Karpas-422 (cell line): ENCODE measurements around the gene ACVR2A. TPM values are rescaled to one million over a fixed set of nuclear protein-coding genes. Genes with fewer than 3 reads are reported as not detected.

Source experiments
- DNase-seq: peaks from one replicate; pipeline ENCODE4 v3.0.0-alpha.2; 2015
- H2AFZ ChIP-seq: fragments of 200-600 bp; sonication (generic); 2 replicates; pipeline ENCODE4 v1.6.1; 2014; ENCODE audit warnings: antibody characterized with exemption, low read length, mixed read lengths
- H3K27ac ChIP-seq: fragments of 200-600 bp; sonication (generic); 2 replicates; pipeline ENCODE4 v1.5.1; 2014; ENCODE audit warnings: mild to moderate bottlenecking, low read length, moderate library complexity
- H3K27me3 ChIP-seq: fragments of 200-600 bp; sonication (generic); 2 replicates; pipeline ENCODE4 v1.6.1; 2014; ENCODE audit warnings: low read length, mixed read lengths
- H3K36me3 ChIP-seq: fragments of 200-600 bp; sonication (generic); 2 replicates; pipeline ENCODE4 v1.6.1; 2014; ENCODE audit warnings: low read length, mixed read lengths; ENCODE audit not compliant: insufficient read depth
- H3K4me1 ChIP-seq: fragments of 200-600 bp; sonication (generic); 2 replicates; pipeline ENCODE4 v1.6.1; 2014; ENCODE audit warnings: mild to moderate bottlenecking, low read length, mixed read lengths
- H3K4me2 ChIP-seq: fragments of 200-600 bp; sonication (generic); 2 replicates; pipeline ENCODE4 v1.6.1; 2014; ENCODE audit warnings: low read length, low read depth, mild to moderate bottlenecking; ENCODE audit not compliant: poor library complexity, severe bottlenecking
- H3K4me3 ChIP-seq: fragments of 200-600 bp; sonication (generic); 2 replicates; pipeline ENCODE4 v1.5.1; 2014; ENCODE audit warnings: mild to moderate bottlenecking, antibody characterized with exemption, low read length, mixed read lengths
- H3K79me2 ChIP-seq: fragments of 200-600 bp; sonication (generic); 2 replicates; pipeline ENCODE4 v1.6.1; 2014; ENCODE audit warnings: mild to moderate bottlenecking, low read length, mixed read lengths
- H3K9ac ChIP-seq: fragments of 200-600 bp; sonication (generic); 2 replicates; pipeline ENCODE4 v1.6.0; 2014; ENCODE audit warnings: low read length
- H3K9me2 ChIP-seq: fragments of 200-600 bp; sonication (generic), shearing (Covaris generic); replicated peaks from 2 replicates; pipeline ENCODE4 v1.6.0; 2014; ENCODE audit warnings: mild to moderate bottlenecking, low read length, moderate library complexity; ENCODE audit not compliant: insufficient read depth
- H3K9me3 ChIP-seq: fragments of 300-700, 200-600 bp; sonication (generic); 2 replicates; pipeline ENCODE4 v1.6.1; 2014; ENCODE audit warnings: low read length, mixed read lengths
- H4K20me1 ChIP-seq: fragments of 200-600 bp; sonication (generic); 2 replicates; pipeline ENCODE4 v1.6.1; 2014; ENCODE audit warnings: mild to moderate bottlenecking, antibody characterized with exemption, low read length, low read depth; ENCODE audit not compliant: insufficient read depth
- total RNA-seq: library from RNA; depleted of rRNA; stranded (reverse); fragments of >200 nt; shearing (Covaris generic); gene quantifications from 2 replicates; pipeline ENCODE4 v1.2.3, GENCODE V29; 2014; ENCODE audit warnings: low replicate concordance

The ACVR2A gene
- total RNA-seq, 1 experiment from 2014 or later, result 2.6 TPM

DNA sequence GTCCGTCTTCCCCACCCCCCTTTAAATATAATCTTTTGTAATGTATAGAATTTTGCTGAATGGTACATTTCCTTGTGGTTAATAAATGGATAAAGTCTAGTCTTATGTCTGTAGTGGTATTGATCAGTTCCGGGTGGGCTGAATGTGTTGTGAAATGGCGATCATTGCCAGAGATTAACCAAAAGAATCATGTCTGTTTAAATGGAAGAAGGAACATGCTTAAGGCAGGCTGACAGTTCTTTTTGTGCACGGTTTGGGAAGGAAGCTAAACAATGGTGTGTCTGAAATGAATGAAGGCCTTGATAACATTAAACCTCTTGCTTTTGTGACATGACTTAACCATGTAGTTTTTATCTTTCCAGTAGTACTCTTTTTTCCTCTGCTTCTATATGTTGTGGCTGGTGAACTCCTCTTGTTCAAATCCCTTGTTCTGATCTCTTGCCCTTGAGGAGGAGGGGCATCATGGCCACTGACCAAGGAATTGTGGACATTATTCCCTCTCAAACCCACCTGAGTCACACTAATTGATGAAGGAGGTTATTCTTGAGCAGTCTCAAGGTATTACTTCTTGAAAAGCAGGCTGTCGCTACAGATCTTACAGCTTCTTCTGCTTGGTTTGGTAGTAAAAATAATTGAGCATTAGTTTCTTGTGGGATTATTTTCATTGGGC lies 1.7 kb downstream of the ACVR2A start:
- no peaks in the 10 kb centered on the region for H3K9me3 ChIP-seq
- no peak overlapping the region for H2AFZ ChIP-seq
- DNase-seq, result no peak
- no peak overlapping the region for H3K9ac ChIP-seq
- no peaks in the 10 kb centered on the region for H3K79me2 ChIP-seq
- H3K36me3 ChIP-seq, result no peaks in the 10 kb centered on the region
- no peak overlapping the region for H3K27ac ChIP-seq
- peaks cover 26% of the 10 kb centered on the region for H4K20me1 ChIP-seq
- no peaks in the 10 kb centered on the region for H3K27me3 ChIP-seq
- no peaks in the 10 kb centered on the region for H3K9me2 ChIP-seq
- H3K4me3 ChIP-seq, result no peak overlapping the region
- H3K4me1 ChIP-seq, result peaks cover 23% of the 10 kb centered on the region
- peak overlapping the region; percentile 92 for H3K4me2 ChIP-seq

DNA sequence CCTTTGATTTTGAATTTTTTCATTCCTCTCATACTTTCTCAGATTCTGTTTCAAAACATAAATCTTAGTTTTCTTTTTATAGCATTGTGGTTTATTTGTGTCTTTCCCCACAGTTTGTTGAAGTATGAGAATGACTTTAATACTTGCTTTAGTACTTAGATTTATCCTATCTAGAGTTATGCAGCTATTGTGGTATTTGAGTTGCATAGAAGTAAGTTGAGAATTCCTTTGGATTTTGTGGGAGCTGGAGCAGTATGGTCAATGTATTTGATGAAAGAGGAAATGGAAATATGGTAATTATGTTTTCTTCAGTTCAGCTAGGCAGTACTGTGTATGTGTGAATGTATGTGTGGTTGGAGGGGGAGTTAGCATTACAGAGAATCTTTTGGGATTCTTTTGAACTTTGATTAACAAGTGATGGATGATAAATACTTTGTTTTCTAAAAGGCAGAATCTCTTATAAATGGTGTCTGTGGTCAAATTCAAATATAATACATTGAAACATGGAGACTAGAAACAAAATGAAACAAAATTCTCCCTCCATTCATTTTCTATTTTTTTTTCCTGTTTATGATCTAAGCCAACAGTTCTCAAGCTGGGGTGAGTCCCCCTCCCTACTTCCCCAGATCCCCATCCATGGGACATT lies 3.0 kb downstream of the ACVR2A start:
- Histone ChIP-seq H3K36me3 (no peaks in the 10 kb centered on the region), H3K9me2 (no peaks in the 10 kb centered on the region), H3K9me3 (no peaks in the 10 kb centered on the region), H4K20me1 (peaks cover 36% of the 10 kb centered on the region), H3K27me3 (no peaks in the 10 kb centered on the region), H3K4me2 (no peak overlapping the region), H3K27ac (no peak overlapping the region), H3K4me1 (peaks cover 23% of the 10 kb centered on the region), H2AFZ (no peak overlapping the region), H3K4me3 (no peak overlapping the region), H3K9ac (no peak overlapping the region), H3K79me2 (no peaks in the 10 kb centered on the region)
- DNase-seq, result no peak

DNA sequence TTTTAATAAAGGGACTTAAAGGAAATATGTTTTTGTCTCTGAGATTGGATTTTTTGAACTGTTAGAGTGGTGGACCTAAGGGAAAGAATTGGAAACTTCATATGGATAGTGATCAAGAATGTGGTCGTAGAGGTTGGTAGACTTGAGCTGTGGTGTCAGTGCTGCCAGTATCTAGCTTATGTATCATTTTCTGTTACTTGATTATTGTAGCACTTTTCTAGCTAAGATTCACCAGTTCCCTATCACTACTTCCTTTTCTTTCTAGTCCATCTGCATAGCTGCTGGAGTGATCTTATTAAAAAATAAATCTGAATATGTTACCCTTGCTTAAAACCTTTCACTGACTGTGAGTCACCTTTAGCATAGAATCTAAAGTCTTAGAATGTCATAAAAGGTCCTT lies 6.0 kb downstream of the ACVR2A start:
- H3K36me3 ChIP-seq, result no peaks in the 10 kb centered on the region
- no peaks in the 10 kb centered on the region for H3K9me2 ChIP-seq
- H3K4me1 ChIP-seq, result peaks cover 5% of the 10 kb centered on the region
- no peak overlapping the region for H3K4me3 ChIP-seq
- peaks cover 42% of the 10 kb centered on the region for H4K20me1 ChIP-seq
- H3K27me3 ChIP-seq, result no peaks in the 10 kb centered on the region
- no peaks in the 10 kb centered on the region for H3K9me3 ChIP-seq
- no peak overlapping the region for H3K4me2 ChIP-seq
- no peak overlapping the region for H3K9ac ChIP-seq
- H3K79me2 ChIP-seq, result no peaks in the 10 kb centered on the region
- no peak for DNase-seq
- H2AFZ ChIP-seq, result no peak overlapping the region
- H3K27ac ChIP-seq, result no peak overlapping the region

DNA sequence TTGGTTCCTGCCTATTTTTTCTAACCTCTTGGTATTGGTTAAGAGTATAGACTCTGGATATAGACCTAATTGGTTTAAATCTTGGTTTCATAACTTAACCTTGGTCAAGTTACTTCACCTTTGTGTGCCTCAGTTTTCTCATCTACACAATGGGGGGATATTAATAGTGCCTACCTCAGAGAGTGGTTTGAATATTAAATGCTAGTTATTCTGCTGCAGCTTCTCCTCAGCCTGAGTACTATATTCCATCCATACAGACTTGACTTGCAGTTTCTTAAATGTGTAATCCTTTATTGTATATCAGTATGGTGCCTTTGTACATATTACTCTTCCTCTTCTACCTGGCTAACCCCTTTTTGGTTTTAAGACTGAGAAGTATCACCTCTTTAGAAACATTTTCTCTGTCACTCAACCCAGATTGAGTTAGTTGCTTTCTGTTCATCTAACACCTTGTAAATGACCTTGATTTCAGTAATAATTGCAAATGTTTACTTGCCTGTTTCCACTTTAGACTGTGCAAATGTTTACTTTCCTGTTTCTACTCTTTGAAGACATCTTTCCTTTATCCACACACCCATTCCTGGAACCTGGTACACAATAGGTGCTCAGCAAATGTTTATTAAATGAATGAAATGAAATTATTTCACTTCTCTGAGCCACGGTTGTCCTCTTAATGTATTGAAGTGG lies 6.6 kb downstream of the ACVR2A start:
- Histone ChIP-seq H3K4me3 (no peak overlapping the region), H3K4me2 (no peak overlapping the region), H3K27me3 (no peaks in the 10 kb centered on the region), H3K9ac (no peak overlapping the region), H4K20me1 (peaks cover 42% of the 10 kb centered on the region), H3K79me2 (no peaks in the 10 kb centered on the region), H3K36me3 (no peaks in the 10 kb centered on the region), H3K9me2 (no peaks in the 10 kb centered on the region), H3K9me3 (no peaks in the 10 kb centered on the region), H3K27ac (no peak overlapping the region), H3K4me1 (no peaks in the 10 kb centered on the region; the same call in 1 of the 2 replicates), H2AFZ (no peak overlapping the region)
- DNase-seq, result no peak

DNA sequence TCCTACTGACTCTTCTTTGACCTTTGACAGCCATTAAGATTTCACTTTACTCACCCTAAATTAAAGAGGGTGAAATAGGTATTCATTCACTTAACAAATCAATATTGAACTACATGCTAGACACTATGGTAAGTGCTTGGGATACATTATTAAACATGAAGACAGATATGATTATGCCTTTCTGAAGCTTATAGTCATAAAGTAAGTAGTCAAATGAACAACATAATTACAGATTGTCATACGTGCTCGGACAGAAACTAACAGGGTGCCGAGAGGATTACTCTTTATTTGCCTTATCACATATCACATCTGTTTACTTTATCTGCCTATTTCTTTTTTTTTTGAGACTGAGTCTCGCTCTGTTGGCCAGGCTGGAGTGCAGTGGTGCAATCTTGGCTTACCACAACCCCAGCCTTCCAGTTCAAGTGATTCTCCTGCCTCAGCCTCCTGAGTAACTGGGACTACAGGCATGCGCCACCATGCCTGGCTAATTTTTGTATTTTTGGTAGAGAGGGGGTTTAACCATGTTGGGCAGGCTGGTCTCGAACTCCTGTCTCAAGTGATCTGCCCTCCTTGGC lies 9.8 kb downstream of the ACVR2A start:
- Histone ChIP-seq H3K4me3 (no peak overlapping the region), H3K9ac (no peak overlapping the region), H4K20me1 (peaks cover 48% of the 10 kb centered on the region), H3K4me1 (no peaks in the 10 kb centered on the region), H2AFZ (no peak overlapping the region), H3K27me3 (no peaks in the 10 kb centered on the region), H3K36me3 (no peaks in the 10 kb centered on the region), H3K79me2 (no peaks in the 10 kb centered on the region), H3K9me3 (no peaks in the 10 kb centered on the region), H3K4me2 (no peak overlapping the region), H3K27ac (no peak overlapping the region), H3K9me2 (no peaks in the 10 kb centered on the region)
- no peak for DNase-seq

DNA sequence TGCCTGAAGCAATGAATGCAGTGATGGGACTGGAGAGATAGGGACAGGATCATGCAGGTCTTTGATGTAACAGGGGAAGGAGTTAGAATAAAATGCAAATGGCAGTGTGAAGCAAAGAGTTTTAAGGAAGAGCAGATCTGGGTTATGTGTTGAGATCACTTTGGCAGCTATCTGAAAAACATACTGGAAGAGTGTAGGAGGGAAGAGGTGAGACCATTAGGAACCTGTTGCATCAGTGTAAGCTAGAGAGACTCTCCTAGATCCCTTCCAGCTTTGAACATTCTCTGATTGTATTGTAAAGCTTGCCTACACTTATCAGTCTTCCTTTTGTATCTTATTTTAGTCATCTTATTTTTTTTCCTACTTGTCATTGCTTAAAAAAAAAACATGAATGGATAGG lies 10.5 kb downstream of the ACVR2A start:
- Histone ChIP-seq H2AFZ (no peak overlapping the region), H3K9ac (no peak overlapping the region), H3K27ac (no peak overlapping the region), H3K36me3 (no peaks in the 10 kb centered on the region), H3K4me2 (no peak overlapping the region), H3K4me3 (no peak overlapping the region), H3K9me3 (no peaks in the 10 kb centered on the region), H3K27me3 (no peaks in the 10 kb centered on the region), H3K9me2 (no peaks in the 10 kb centered on the region), H4K20me1 (peaks cover 53% of the 10 kb centered on the region), H3K79me2 (no peaks in the 10 kb centered on the region), H3K4me1 (peaks cover 4% of the 10 kb centered on the region; the same call in 1 of the 2 replicates)
- no peak for DNase-seq

DNA sequence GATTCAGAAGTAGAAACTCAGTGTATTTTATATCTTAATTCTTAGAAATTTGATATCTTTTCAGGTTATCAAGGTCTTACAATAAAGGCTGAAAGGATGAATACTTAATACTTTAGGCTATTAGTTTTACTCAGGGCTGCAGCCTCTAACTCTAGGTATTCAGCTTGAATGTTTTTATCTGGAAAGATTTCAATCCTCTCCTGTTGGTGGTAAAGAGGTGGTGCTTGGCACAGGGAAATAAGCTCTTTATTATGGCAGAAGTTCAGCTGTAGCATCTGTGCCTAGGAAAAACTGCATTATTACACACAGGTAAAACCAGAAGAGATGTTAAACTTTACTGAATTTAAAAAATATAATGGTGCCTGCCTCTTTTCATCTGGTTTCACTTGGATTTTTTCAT lies 11.1 kb downstream of the ACVR2A start:
- H3K9me2 ChIP-seq, result no peaks in the 10 kb centered on the region
- DNase-seq, result no peak
- no peak overlapping the region for H3K9ac ChIP-seq
- H3K9me3 ChIP-seq, result no peaks in the 10 kb centered on the region
- peaks cover 53% of the 10 kb centered on the region for H4K20me1 ChIP-seq
- H3K27me3 ChIP-seq, result no peaks in the 10 kb centered on the region
- H3K4me1 ChIP-seq, result peaks cover 7% of the 10 kb centered on the region; the same call in 1 of the 2 replicates
- H3K4me3 ChIP-seq, result no peak overlapping the region
- no peaks in the 10 kb centered on the region for H3K36me3 ChIP-seq
- H3K4me2 ChIP-seq, result no peak overlapping the region
- H3K79me2 ChIP-seq, result no peaks in the 10 kb centered on the region
- H3K27ac ChIP-seq, result no peak overlapping the region
- H2AFZ ChIP-seq, result no peak overlapping the region

DNA sequence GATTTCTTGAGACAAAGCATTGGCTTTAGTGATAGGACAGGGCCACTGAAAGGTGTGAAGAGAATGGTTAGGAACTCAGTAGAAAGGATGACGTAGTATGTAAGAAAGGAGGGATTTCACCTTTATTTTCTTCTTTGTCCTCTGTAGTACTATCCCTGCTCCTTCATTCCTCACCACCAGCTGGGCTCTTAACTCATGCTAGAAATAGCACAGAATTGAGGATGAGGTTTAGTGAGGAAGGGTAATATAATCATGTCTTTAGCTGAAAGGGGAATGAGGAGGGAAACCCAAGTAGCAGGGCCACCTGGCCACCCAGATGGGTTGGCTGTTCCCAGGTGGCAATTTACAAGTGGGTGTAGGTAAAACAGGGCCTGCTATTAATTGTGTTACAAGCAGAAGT lies 15.2 kb downstream of the ACVR2A start:
- H3K4me2 ChIP-seq, result no peak overlapping the region
- H3K27me3 ChIP-seq, result no peaks in the 10 kb centered on the region
- H4K20me1 ChIP-seq, result peaks cover 39% of the 10 kb centered on the region
- H3K27ac ChIP-seq, result no peak overlapping the region
- H3K4me1 ChIP-seq, result peaks cover 7% of the 10 kb centered on the region; the same call in 1 of the 2 replicates
- no peak overlapping the region for H3K4me3 ChIP-seq
- no peaks in the 10 kb centered on the region for H3K79me2 ChIP-seq
- no peak overlapping the region for H2AFZ ChIP-seq
- no peak overlapping the region for H3K9ac ChIP-seq
- no peaks in the 10 kb centered on the region for H3K9me2 ChIP-seq
- H3K36me3 ChIP-seq, result no peaks in the 10 kb centered on the region
- no peaks in the 10 kb centered on the region for H3K9me3 ChIP-seq
- DNase-seq, result no peak
